ENCODE data around the gene RASGRP2.

Gene RASGRP2

GRCh38 chr11:64687643-64688533 is 56.1 kb downstream of the RASGRP2 start:
- H3F3A ChIP-seq (ENCODE audit: insufficient read depth, low read length) = no peaks in the 10 kb centered on the region
- H4K20me1 ChIP-seq (ENCODE audit: insufficient read depth, low read length) = no peaks in the 10 kb centered on the region
- no peaks in the 10 kb centered on the region for H3K9me3 ChIP-seq (ENCODE audit: low read length)
- no peak overlapping the region for H3K9ac ChIP-seq (ENCODE audit: low read length)
- no peaks in the 10 kb centered on the region for H3K36me3 ChIP-seq (ENCODE audit: insufficient read depth, low read length)
- H3K4me1 ChIP-seq (ENCODE audit: insufficient read depth, low read length, severe bottlenecking) = peaks cover 5% of the 10 kb centered on the region
- no peaks in the 10 kb centered on the region for H3K79me2 ChIP-seq (ENCODE audit: insufficient read depth, low read length)
- no peak for TF ChIP-seq CTCF (IDR thresholded peaks at IDR 0.05; ENCODE audit: low read length)
- no peak for TF ChIP-seq EZH2 (IDR thresholded peaks at IDR 0.05; ENCODE audit: borderline replicate concordance, low read length)
- H3K9me2 ChIP-seq (ENCODE audit: low read depth, low read length) = no peaks in the 10 kb centered on the region
- H3K27me3 ChIP-seq (ENCODE audit: insufficient read depth, low read length) = peaks cover 6% of the 10 kb centered on the region; the same call in 1 of the 2 replicates
- no peak overlapping the region for H2AFZ ChIP-seq (ENCODE audit: low read length)
- H3K4me3 ChIP-seq (ENCODE audit: low read depth, low read length, poor library complexity, severe bottlenecking) = no peak overlapping the region
- H3K27ac ChIP-seq (ENCODE audit: low read depth, low read length, poor library complexity, severe bottlenecking) = no peak overlapping the region
- H3K4me2 ChIP-seq (ENCODE audit: low read length) = no peak overlapping the region

DNA sequence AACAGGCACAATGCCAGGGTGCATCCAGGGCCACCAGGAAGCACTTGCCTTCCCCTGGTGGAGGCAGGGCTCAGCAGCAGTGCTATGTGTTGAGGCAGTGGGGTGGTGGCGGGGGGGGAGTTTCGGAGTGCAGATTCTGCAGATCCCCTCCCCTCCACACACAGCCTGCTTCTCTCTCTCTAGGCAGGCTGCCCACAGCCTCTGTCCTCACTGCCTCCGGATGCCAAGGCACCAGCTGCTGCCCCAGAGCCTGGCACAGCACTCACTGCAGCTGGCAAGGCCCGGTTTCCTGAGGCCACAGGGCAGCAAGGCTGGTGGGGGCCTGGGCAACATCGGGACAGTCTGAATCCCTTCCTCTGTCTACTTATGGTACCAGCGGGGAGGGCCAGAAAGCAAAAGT is 56.7 kb downstream of the RASGRP2 start:
- no peak overlapping the region for H2AFZ ChIP-seq (ENCODE audit: low read length)
- H3K9me2 ChIP-seq (ENCODE audit: low read depth, low read length) = no peaks in the 10 kb centered on the region
- no peak overlapping the region for H3K4me3 ChIP-seq (ENCODE audit: low read depth, low read length, poor library complexity, severe bottlenecking)
- no peak overlapping the region for H3K4me2 ChIP-seq (ENCODE audit: low read length)
- peaks cover 5% of the 10 kb centered on the region for H3K4me1 ChIP-seq (ENCODE audit: insufficient read depth, low read length, severe bottlenecking)
- no peak overlapping the region for H3K27ac ChIP-seq (ENCODE audit: low read depth, low read length, poor library complexity, severe bottlenecking)
- H4K20me1 ChIP-seq (ENCODE audit: insufficient read depth, low read length) = no peaks in the 10 kb centered on the region
- TF ChIP-seq EZH2 (IDR thresholded peaks at IDR 0.05; ENCODE audit: borderline replicate concordance, low read length) (no peak), CTCF (IDR thresholded peaks at IDR 0.05; ENCODE audit: low read length) (no peak)
- H3K9ac ChIP-seq (ENCODE audit: low read length) = no peak overlapping the region
- H3K79me2 ChIP-seq (ENCODE audit: insufficient read depth, low read length) = no peaks in the 10 kb centered on the region
- H3K27me3 ChIP-seq (ENCODE audit: insufficient read depth, low read length) = peaks cover 6% of the 10 kb centered on the region; the same call in 1 of the 2 replicates
- no peaks in the 10 kb centered on the region for H3K9me3 ChIP-seq (ENCODE audit: low read length)
- H3K36me3 ChIP-seq (ENCODE audit: insufficient read depth, low read length) = no peaks in the 10 kb centered on the region
- no peaks in the 10 kb centered on the region for H3F3A ChIP-seq (ENCODE audit: insufficient read depth, low read length)

- no peak for TF ChIP-seq EZH2 (IDR thresholded peaks at IDR 0.05; ENCODE audit: borderline replicate concordance, low read length)
- TF ChIP-seq CTCF (IDR thresholded peaks at IDR 0.05; ENCODE audit: low read length) = no peak
- Histone ChIP-seq H3K4me1 (ENCODE audit: insufficient read depth, low read length, severe bottlenecking) (peaks cover 5% of the 10 kb centered on the region), H3K27me3 (ENCODE audit: insufficient read depth, low read length) (peaks cover 6% of the 10 kb centered on the region; the same call in 1 of the 2 replicates), H3K9me2 (ENCODE audit: low read depth, low read length) (no peaks in the 10 kb centered on the region), H3K4me2 (ENCODE audit: low read length) (no peak overlapping the region), H2AFZ (ENCODE audit: low read length) (no peak overlapping the region), H3K9ac (ENCODE audit: low read length) (no peak overlapping the region), H4K20me1 (ENCODE audit: insufficient read depth, low read length) (no peaks in the 10 kb centered on the region), H3K27ac (ENCODE audit: low read depth, low read length, poor library complexity, severe bottlenecking) (no peak overlapping the region), H3K36me3 (ENCODE audit: insufficient read depth, low read length) (no peaks in the 10 kb centered on the region), H3K79me2 (ENCODE audit: insufficient read depth, low read length) (no peaks in the 10 kb centered on the region), H3K9me3 (ENCODE audit: low read length) (no peaks in the 10 kb centered on the region), H3F3A (ENCODE audit: insufficient read depth, low read length) (no peaks in the 10 kb centered on the region), H3K4me3 (ENCODE audit: low read depth, low read length, poor library complexity, severe bottlenecking) (no peak overlapping the region)
These were observed 57.3 kb downstream of the RASGRP2 start for GRCh38 chr11:64686466-64687170.

All from OCI-LY1 (cell line).